Neural cell (in vitro differentiated cells): Measurements from ENCODE around the gene CHML. TPM values are rescaled to one million over a fixed set of nuclear protein-coding genes. Genes with fewer than 3 reads are reported as not detected.

ENCODE experiments used
- H2AFZ ChIP-seq: fragments of 200-600, 300-800 bp; sonication (generic), shearing (Covaris generic); 2 replicates; pipeline ENCODE4 v1.6.0; 2014; ENCODE audit warnings: low read depth, mild to moderate bottlenecking, antibody characterized with exemption, low read length, moderate library complexity
- H3F3A ChIP-seq: fragments of 200-600 bp; shearing (Covaris generic); 2 replicates; pipeline ENCODE4 v1.6.1; 2016; ENCODE audit warnings: mild to moderate bottlenecking, moderate library complexity, mixed read lengths, antibody characterized with exemption, low read length; ENCODE audit not compliant: insufficient read depth, poor library complexity, severe bottlenecking
- H3K27ac ChIP-seq: fragments of 200-600, 300-800 bp; sonication (generic), shearing (Covaris generic); 2 replicates; pipeline ENCODE4 v1.5.1; 2014; ENCODE audit warnings: mild to moderate bottlenecking, low read length, moderate library complexity
- H3K27me3 ChIP-seq: fragments of 300-800, 200-600 bp; sonication (generic), shearing (Covaris generic); 2 replicates; pipeline ENCODE4 v1.6.0; 2014; ENCODE audit warnings: mild to moderate bottlenecking, low read depth, low read length, moderate library complexity; ENCODE audit not compliant: insufficient read depth
- H3K36me3 ChIP-seq: fragments of 300-800, 200-600 bp; sonication (generic), shearing (Covaris generic); 2 replicates; pipeline ENCODE4 v1.5.1; 2014; ENCODE audit warnings: mild to moderate bottlenecking, antibody characterized with exemption, low read length, moderate library complexity; ENCODE audit not compliant: insufficient read depth
- H3K4me2 ChIP-seq: fragments of 300-800, 200-600 bp; sonication (generic), shearing (Covaris generic); 2 replicates; pipeline ENCODE4 v1.6.0; 2014; ENCODE audit warnings: mild to moderate bottlenecking, low read length
- H3K4me3 ChIP-seq: fragments of 300-800, 200-600 bp; sonication (generic), shearing (Covaris generic); 2 replicates; pipeline ENCODE4 v1.5.1; 2014; ENCODE audit warnings: mild to moderate bottlenecking, low read length, moderate library complexity
- H3K79me2 ChIP-seq: fragments of 200-600 bp; shearing (Covaris generic); replicated peaks from 2 replicates; pipeline ENCODE4 v1.6.0; 2014; ENCODE audit warnings: mild to moderate bottlenecking, low read length, moderate library complexity; ENCODE audit not compliant: insufficient read depth
- H3K9ac ChIP-seq: fragments of 300-800, 200-600 bp; sonication (generic), shearing (Covaris generic); 2 replicates; pipeline ENCODE4 v1.6.1; 2016; ENCODE audit warnings: mild to moderate bottlenecking, low read length, mixed read lengths
- H3K9me2 ChIP-seq: fragments of 200-600 bp; shearing (Covaris generic); 2 replicates; pipeline ENCODE4 v1.6.1; 2016; ENCODE audit warnings: mild to moderate bottlenecking, low read length, mixed read lengths; ENCODE audit not compliant: insufficient read depth
- H3K9me3 ChIP-seq: fragments of 200-600, 300-800 bp; sonication (generic), shearing (Covaris generic); 2 replicates; pipeline ENCODE4 v1.6.1; 2016; ENCODE audit warnings: mild to moderate bottlenecking, mixed run types, low read length, moderate library complexity, mixed read lengths
- H4K20me1 ChIP-seq: fragments of 200-600 bp; shearing (Covaris generic); 2 replicates; pipeline ENCODE4 v1.6.1; 2016; ENCODE audit warnings: mild to moderate bottlenecking, mixed run types; ENCODE audit not compliant: insufficient read depth
- EP300 ChIP-seq: fragments of 450-650 bp; conservative IDR thresholded peaks from 2 replicates; pipeline ENCODE4 v1.6.1; 2014; ENCODE audit warnings: antibody characterized with exemption, mild to moderate bottlenecking, moderate library complexity; ENCODE audit not compliant: poor library complexity, severe bottlenecking
- EZH2 ChIP-seq: fragments of 200-600, 300-800 bp; shearing (Covaris generic), sonication (generic); IDR thresholded peaks from 2 replicates; pipeline ENCODE4 v1.6.1; 2014; ENCODE audit warnings: antibody characterized with exemption, low read length, borderline replicate concordance, mild to moderate bottlenecking; ENCODE audit not compliant: insufficient read depth, poor library complexity, severe bottlenecking
- POLR2AphosphoS5 ChIP-seq: IDR thresholded peaks from 2 replicates; pipeline ENCODE4 v1.6.1; 2012
- RAD21 ChIP-seq: fragments of 450-650 bp; conservative IDR thresholded peaks from 2 replicates; pipeline ENCODE4 v1.6.1; 2014; ENCODE audit warnings: antibody characterized with exemption, mild to moderate bottlenecking, moderate library complexity
- SMC3 ChIP-seq: fragments of 450-650 bp; conservative IDR thresholded peaks from 2 replicates; pipeline ENCODE4 v1.6.1; 2014; ENCODE audit warnings: antibody characterized with exemption, mild to moderate bottlenecking, moderate library complexity; ENCODE audit not compliant: poor library complexity
- TAF1 ChIP-seq: IDR thresholded peaks from 2 replicates; pipeline ENCODE4 v1.6.1; 2012; ENCODE audit warnings: low read depth
- polyA plus RNA-seq: library from polyadenylated mRNA; depleted of rRNA; stranded (reverse); fragments of >200 nt; gene quantifications from 2 replicates; pipeline ENCODE4 v1.2.3, GENCODE V29; 2014
- TF ChIP-seq, protein P1 (sequence below): fragments of 450-650 bp; IDR thresholded peaks from 2 replicates; pipeline ENCODE4 v1.5.1; 2014; ENCODE audit warnings: antibody characterized with exemption, mild to moderate bottlenecking, moderate library complexity; ENCODE audit not compliant: poor library complexity, severe bottlenecking
- TF ChIP-seq, protein P2 (sequence below): IDR thresholded peaks from 2 replicates; pipeline ENCODE4 v1.6.1; 2012; ENCODE audit warnings: borderline replicate concordance

Gene CHML
- polyA plus RNA-seq, 1 donor from 2014 or later: 18.5 TPM

DNA sequence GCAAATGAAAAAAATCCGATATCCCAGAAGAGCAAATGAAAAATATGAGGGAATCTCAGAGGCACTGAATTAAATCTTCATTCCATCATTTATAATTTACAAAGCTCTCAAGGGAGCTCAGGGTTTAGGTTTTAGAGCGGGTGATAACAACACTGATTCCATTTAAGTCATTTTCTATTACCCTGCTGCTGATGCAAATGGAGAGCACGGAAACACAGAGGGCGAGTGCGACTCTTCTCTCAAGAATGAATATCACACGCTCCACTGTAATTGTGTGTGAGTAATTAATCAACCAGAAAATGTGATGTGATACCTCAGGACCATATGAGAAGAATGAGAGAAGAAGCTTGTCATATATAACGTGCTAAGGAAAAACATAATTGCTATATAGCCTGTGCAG, 22.7 kb downstream of the CHML start:
- Histone ChIP-seq H3K9me3 (no peaks in the 10 kb centered on the region), H3K79me2 (no peaks in the 10 kb centered on the region), H3K36me3 (no peaks in the 10 kb centered on the region), H4K20me1 (no peaks in the 10 kb centered on the region), H3K27ac (no peak overlapping the region), H3K4me3 (no peak overlapping the region), H3K27me3 (no peaks in the 10 kb centered on the region), H3K4me2 (no peak overlapping the region), H3K9ac (no peak overlapping the region), H3K9me2 (no peaks in the 10 kb centered on the region), H3F3A (no peaks in the 10 kb centered on the region), H2AFZ (no peak overlapping the region)
- TF ChIP-seq, protein P1, sequence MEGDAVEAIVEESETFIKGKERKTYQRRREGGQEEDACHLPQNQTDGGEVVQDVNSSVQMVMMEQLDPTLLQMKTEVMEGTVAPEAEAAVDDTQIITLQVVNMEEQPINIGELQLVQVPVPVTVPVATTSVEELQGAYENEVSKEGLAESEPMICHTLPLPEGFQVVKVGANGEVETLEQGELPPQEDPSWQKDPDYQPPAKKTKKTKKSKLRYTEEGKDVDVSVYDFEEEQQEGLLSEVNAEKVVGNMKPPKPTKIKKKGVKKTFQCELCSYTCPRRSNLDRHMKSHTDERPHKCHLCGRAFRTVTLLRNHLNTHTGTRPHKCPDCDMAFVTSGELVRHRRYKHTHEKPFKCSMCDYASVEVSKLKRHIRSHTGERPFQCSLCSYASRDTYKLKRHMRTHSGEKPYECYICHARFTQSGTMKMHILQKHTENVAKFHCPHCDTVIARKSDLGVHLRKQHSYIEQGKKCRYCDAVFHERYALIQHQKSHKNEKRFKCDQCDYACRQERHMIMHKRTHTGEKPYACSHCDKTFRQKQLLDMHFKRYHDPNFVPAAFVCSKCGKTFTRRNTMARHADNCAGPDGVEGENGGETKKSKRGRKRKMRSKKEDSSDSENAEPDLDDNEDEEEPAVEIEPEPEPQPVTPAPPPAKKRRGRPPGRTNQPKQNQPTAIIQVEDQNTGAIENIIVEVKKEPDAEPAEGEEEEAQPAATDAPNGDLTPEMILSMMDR: no peak
- TF ChIP-seq, protein P2, sequence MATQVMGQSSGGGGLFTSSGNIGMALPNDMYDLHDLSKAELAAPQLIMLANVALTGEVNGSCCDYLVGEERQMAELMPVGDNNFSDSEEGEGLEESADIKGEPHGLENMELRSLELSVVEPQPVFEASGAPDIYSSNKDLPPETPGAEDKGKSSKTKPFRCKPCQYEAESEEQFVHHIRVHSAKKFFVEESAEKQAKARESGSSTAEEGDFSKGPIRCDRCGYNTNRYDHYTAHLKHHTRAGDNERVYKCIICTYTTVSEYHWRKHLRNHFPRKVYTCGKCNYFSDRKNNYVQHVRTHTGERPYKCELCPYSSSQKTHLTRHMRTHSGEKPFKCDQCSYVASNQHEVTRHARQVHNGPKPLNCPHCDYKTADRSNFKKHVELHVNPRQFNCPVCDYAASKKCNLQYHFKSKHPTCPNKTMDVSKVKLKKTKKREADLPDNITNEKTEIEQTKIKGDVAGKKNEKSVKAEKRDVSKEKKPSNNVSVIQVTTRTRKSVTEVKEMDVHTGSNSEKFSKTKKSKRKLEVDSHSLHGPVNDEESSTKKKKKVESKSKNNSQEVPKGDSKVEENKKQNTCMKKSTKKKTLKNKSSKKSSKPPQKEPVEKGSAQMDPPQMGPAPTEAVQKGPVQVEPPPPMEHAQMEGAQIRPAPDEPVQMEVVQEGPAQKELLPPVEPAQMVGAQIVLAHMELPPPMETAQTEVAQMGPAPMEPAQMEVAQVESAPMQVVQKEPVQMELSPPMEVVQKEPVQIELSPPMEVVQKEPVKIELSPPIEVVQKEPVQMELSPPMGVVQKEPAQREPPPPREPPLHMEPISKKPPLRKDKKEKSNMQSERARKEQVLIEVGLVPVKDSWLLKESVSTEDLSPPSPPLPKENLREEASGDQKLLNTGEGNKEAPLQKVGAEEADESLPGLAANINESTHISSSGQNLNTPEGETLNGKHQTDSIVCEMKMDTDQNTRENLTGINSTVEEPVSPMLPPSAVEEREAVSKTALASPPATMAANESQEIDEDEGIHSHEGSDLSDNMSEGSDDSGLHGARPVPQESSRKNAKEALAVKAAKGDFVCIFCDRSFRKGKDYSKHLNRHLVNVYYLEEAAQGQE: no peak
- TF ChIP-seq RAD21 (no peak), EZH2 (no peak), SMC3 (no peak)

DNA sequence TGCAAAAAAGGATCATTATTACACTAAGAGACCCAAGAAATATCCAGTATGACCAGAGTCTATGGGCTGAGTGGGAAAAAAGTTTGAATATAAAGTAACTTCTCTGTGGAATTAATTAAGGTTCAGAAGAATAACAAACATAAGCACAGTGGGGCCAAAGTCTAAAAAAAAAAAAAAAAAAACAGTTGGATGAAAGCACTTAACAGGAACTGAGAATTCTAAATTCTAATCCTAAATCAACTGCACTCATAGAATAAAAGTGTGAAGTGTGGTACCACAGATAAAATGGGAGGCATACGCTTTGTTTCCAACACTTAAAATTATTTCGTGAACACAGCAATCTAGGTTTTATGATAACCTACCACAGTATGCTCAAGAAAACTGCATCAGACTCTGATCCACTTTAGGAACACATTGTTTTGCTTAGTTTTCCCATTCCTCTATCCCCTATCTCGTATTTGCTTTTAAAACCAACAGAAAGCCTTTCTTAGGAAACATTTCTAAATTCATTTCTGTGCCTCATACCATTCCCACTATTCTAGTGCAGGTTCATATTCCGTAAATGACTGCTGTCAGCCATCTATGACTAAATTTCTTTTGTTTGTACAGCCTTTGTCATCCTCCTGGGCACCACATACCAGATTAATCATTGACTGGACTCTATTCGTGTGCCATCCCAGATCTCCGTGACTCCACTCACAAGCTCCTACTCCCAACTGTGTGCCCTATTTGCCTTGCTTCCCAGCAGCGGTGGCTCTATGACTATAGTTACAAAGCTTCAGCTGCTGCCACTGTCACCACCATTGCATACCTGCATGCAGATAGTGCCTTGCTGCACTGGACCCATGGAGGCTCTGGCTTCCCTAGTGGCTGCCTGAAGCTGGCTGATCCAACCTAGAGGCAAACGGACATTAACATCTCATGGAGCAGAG, 24.9 kb downstream of the CHML start:
- H3K79me2 ChIP-seq: no peaks in the 10 kb centered on the region
- no peaks in the 10 kb centered on the region for H4K20me1 ChIP-seq
- no peaks in the 10 kb centered on the region for H3F3A ChIP-seq
- no peak for TF ChIP-seq RAD21
- TF ChIP-seq EZH2: no peak
- TF ChIP-seq SMC3: no peak
- no peak for TF ChIP-seq EP300
- TF ChIP-seq POLR2AphosphoS5: no peak
- no peak for TF ChIP-seq TAF1
- TF ChIP-seq, protein P2: no peak
- no peak overlapping the region for H3K9ac ChIP-seq
- no peak overlapping the region for H3K4me3 ChIP-seq
- no peaks in the 10 kb centered on the region for H3K36me3 ChIP-seq
- no peak overlapping the region for H3K4me2 ChIP-seq
- H3K9me2 ChIP-seq: no peaks in the 10 kb centered on the region
- H3K27me3 ChIP-seq: no peaks in the 10 kb centered on the region
- no peak overlapping the region for H3K27ac ChIP-seq
- no peaks in the 10 kb centered on the region for H3K9me3 ChIP-seq
- no peak overlapping the region for H2AFZ ChIP-seq
